Endothelial cell of umbilical vein (primary cell): Measurements from ENCODE around the gene SART1.

Experiments used
- CTCF ChIP-seq, 2 donors: IDR thresholded peaks; 1 replicate in 1 of 2; 2 replicates in 1 of 2; pipeline ENCODE4 v1.5.1; 2011; ENCODE audit warnings: low read length in 2 of 2, mild to moderate bottlenecking in 2 of 2, moderate library complexity in 2 of 2, control low read depth in 1 of 2, inconsistent platforms in 1 of 2, low read depth in 1 of 2; ENCODE audit not compliant: insufficient read depth in 1 of 2; ENCODE audit errors: extremely low read depth in 1 of 2
- EZH2 ChIP-seq: IDR thresholded peaks from 2 replicates; pipeline ENCODE4 v1.6.1; 2012; ENCODE audit warnings: borderline replicate concordance, low read depth, mild to moderate bottlenecking, moderate library complexity, low read length, inconsistent platforms; ENCODE audit not compliant: severe bottlenecking
- JUN ChIP-seq: IDR thresholded peaks from 2 replicates; pipeline ENCODE4 v1.6.1; 2011; ENCODE audit warnings: borderline replicate concordance, low read depth; ENCODE audit not compliant: insufficient read length, insufficient read depth
- MAX ChIP-seq: IDR thresholded peaks from 2 replicates; pipeline ENCODE4 v1.6.1; 2011; ENCODE audit not compliant: insufficient read depth, insufficient read length
- POLR2A ChIP-seq: IDR thresholded peaks from 2 replicates; pipeline ENCODE4 v1.6.1; 2012; ENCODE audit warnings: low read depth, mild to moderate bottlenecking, control low read depth, low read length
- POLR2AphosphoS5 ChIP-seq: IDR thresholded peaks from 2 replicates; pipeline ENCODE4 v1.6.1; 2012; ENCODE audit warnings: low read depth, mild to moderate bottlenecking, control low read depth, low read length, moderate library complexity; ENCODE audit not compliant: insufficient read depth

- TF ChIP-seq MAX (no peak), POLR2AphosphoS5 (no peak), CTCF (IDR thresholded peaks at IDR 0.05; ENCODE audit: extremely low read depth in 1 of 2, insufficient read depth in 1 of 2, low read depth in 1 of 2, low read length in 2 of 2) (no peak), POLR2A (no peak), EZH2 (no peak), JUN (no peak)
These were observed 54.6 kb downstream of the SART1 start for GRCh38 chr11:66015936-66016792.
